GM10266 (cell line): ENCODE data around the gene CAMTA2.
A peak's percentile ranks its signal among the peaks of the same experiment; 100 is the strongest.

Source experiments
- DNase-seq: peaks from one replicate; pipeline ENCODE4 v3.0.0; 2012; ENCODE audit errors: extremely low spot score
- TF ChIP-seq, protein P1 (sequence below): IDR thresholded peaks from 2 replicates; pipeline ENCODE4 v1.5.1; 2012; ENCODE audit warnings: mild to moderate bottlenecking, low read depth; ENCODE audit not compliant: control insufficient read depth, insufficient read depth; ENCODE audit errors: missing control alignments

The CAMTA2 gene

DNA sequence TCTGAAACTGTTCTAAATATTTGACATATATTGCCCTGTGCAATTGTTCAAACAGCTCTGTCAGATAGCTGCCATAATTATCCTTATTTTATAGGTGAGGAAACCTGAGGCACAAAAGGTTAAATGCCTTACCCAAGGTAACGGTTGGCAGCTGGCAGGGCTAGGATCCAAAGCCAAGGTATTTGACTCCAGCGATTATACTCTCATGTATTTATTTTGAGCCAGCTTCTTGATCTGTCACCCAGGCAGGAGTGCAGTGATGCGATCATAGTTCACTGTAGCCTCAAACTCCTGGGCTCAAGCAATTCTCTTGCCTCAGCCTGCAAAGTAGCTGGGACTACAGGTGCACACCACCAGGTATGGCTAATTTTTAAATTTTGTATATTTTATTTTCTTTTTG lies 29.4 kb downstream of the CAMTA2 start:
- DNase-seq = no peak
- TF ChIP-seq, protein P1, sequence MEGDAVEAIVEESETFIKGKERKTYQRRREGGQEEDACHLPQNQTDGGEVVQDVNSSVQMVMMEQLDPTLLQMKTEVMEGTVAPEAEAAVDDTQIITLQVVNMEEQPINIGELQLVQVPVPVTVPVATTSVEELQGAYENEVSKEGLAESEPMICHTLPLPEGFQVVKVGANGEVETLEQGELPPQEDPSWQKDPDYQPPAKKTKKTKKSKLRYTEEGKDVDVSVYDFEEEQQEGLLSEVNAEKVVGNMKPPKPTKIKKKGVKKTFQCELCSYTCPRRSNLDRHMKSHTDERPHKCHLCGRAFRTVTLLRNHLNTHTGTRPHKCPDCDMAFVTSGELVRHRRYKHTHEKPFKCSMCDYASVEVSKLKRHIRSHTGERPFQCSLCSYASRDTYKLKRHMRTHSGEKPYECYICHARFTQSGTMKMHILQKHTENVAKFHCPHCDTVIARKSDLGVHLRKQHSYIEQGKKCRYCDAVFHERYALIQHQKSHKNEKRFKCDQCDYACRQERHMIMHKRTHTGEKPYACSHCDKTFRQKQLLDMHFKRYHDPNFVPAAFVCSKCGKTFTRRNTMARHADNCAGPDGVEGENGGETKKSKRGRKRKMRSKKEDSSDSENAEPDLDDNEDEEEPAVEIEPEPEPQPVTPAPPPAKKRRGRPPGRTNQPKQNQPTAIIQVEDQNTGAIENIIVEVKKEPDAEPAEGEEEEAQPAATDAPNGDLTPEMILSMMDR = no peak

DNA sequence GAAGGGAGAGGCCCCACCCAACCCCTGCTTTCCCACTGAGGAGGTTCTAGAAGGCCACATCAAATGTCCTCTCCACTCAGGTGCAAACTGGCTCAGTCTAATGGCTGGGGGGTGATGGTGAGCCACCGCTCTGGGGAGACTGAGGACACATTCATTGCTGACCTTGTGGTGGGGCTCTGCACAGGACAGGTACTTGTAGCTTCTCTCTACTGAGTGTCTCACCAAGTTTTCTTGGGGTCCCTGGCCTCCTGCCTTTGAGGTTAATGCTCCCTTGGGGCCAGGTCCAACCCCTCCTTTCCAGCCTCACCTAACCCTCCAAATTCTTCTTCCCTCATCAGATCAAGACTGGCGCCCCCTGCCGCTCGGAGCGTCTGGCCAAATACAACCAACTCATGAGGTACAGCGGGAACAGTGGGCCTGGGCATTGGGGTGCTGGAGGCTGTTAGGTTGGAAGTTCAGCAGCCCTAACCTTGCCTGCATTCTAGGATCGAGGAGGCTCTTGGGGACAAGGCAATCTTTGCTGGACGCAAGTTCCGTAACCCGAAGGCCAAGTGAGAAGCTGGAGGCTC lies 30.9 kb downstream of the CAMTA2 start:
- DNase-seq = no peak
- TF ChIP-seq, protein P1 = peak; percentile 49

- DNase-seq = no peak
- TF ChIP-seq, protein P1 = no peak
Observed at GRCh38 chr17:4955091-4955490, 32.4 kb downstream of the CAMTA2 start.

GRCh38 chr17:4953451-4953961 lies 34.0 kb downstream of the CAMTA2 start:
- no peak for DNase-seq
- TF ChIP-seq, protein P1 = no peak

- TF ChIP-seq, protein P1 = no peak
- DNase-seq = no peak
Observed at GRCh38 chr17:4951486-4951885, 36.0 kb downstream of the CAMTA2 start.

GRCh38 chr17:4950746-4951204 lies 36.7 kb downstream of the CAMTA2 start, which contains the start of gene ENO3:
ENO3 (plus strand) TSS chr17:4951119; CDS start chr17:4951830, 711 bp downstream.
- DNase-seq = no peak
- TF ChIP-seq, protein P1 = no peak

GRCh38 chr17:4950075-4950745 lies 37.3 kb downstream of the CAMTA2 start:
- no peak for DNase-seq
- TF ChIP-seq, protein P1 = no peak
